ENCODE results near the gene IL1R1. TPM values are rescaled to one million over a fixed set of nuclear protein-coding genes. Genes with fewer than 3 reads are reported as not detected.

IL1R1 gene
- total RNA-seq, 1 donor from 2014 or later = 407 TPM

DNA sequence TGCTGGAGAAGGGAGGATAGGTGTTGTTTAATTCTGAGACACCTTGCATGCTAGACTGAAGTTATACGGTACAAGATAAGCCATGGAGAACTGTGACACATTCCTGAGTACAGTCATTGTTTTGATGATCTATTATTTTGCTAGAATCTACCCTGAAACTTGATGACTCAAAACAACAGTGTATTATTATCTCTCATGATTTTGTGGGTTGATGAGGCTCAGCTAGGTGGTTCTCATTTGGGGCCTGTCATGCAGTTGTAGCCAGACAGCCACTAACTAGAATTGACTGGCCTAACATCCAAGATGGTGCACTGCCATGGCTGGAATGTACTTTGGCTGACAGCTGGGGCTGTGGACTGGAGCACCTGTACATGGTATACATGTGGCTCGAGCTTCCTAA is 5.4 kb upstream of the IL1R1 start:
- no peak for DNase-seq (ENCODE audit: low spot score)

DNA sequence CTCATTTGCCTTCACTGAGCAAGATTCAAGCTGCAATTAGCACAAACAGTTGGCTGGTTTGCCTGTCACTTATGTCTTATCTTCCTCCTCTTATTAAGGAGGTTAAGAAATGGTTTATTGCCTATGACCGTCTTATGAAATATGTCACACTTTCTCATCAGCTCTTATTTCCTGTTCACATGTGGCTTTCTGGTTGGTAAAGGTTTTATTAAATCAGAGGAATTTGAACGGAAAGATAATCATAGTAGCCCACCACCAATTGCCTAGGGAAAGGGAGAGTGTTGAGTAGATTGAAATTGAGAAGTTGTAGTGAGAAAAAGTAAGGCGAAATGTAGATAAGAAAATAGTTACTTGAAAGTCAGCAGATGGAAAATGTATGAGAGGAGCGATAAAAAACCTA is 4.2 kb upstream of the IL1R1 start:
- DNase-seq (ENCODE audit: low spot score) = no peak

DNA sequence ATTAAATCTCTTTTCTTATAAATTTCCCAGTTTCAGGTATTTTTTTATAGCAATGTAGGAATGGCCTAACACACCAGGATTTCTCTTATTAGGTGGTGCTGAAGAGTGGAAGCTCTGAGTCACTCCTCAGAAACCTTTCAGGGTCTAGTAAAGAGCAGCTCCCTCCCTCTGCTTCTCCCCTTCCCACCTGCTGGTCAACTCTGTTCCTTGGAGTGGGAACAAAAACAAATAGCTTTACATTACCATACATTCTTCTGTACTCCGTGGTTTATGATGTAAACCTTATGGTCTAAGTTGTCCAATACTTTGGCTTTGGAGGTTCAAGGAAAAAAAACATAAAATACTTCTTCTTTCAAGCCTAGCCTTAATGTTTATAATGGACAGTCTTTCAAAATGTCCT is 2.7 kb upstream of the IL1R1 start:
- no peak for DNase-seq (ENCODE audit: low spot score)

DNA sequence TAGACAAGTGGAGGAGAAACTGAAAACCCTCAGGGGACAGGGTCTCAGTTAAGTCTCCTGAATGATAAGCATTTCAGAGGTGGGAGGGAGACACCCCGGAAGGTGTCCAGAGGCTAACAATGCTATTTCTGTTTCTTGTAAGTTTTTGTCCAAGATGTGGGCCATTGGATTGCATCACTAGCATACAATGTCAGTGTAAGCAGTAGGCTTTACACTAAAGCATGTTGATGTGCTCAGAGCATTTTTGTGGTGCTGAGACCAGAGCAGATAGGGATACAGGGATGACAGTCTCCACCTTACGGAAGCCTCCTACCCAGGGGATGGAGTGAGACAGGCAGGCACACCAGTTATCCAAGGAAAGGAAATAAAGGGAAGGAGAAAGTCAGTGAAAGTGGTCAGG is 2.2 kb upstream of the IL1R1 start:
- DNase-seq (ENCODE audit: low spot score) = no peak

DNA sequence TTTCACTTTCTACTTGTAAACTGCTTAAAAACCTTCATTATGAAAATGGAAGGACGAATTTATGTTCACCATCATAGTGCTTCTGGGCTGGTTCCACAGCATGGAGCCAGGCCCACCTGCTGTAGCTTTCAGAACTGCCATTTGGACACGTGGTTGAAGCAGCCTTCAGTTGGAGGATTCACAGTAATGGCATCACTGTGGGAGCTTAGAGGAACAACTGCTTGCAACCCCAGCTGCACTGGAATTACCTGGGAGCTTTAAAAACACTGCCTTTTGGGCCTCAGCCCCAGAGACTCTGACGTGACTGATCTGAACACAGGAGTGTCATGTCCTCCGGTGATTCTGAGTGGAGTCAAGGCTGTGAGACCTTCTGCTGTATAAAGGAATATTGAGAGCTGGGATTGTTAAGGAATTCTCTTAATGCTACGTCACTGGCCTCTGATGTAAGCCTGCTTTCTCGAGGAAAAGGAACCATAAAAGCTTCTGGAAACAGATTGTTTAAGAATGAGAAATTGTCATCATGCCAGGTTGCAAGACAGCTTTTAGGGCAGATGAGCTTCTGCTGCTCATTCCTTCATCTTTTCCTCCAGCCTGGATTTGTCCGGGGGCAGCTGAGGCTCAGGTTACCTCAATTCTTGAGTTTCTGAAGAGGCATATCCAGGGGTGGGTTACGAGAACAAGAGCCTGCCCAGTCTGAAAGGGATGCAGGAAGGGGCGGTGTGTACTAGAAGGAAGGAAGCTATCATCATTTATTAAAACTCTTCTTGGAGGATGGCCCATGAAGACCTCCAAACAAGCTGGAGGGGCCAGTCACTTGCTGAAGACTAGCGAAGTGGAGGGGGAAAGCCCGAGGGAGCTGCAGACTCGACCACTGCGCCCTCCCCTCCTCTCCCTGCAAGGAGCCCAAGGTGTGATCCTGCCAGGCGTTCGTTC is 1.3 kb upstream of the IL1R1 start:
- no peak for DNase-seq (ENCODE audit: low spot score)

DNA sequence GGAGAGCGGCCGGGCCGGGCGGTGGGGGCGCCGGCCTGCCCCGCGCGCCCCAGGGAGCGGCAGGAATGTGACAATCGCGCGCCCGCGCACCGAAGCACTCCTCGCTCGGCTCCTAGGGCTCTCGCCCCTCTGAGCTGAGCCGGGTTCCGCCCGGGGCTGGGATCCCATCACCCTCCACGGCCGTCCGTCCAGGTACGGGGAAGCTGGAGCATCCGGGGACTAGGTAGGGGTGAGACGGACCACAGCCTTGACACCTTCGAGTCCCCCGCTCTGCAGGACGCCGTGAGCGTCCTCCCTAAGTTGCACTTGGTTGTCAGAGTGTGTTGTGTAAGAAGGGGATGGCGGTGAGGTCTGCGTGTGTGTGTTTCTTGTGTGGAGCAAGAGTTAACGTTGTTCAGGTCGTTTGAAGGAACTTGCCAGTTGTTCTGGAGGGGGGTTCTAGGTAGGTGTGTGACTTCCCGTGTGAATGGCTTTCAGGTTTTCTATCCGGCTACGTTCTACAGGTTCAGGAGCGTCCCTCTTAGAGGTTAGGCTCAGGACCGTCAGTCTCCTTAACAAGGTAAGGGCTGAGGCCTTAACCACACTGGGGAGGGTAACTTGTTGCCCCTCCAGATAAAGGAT is 393 bp downstream of the IL1R1 start:
- DNase-seq (ENCODE audit: low spot score) = no peak

DNA sequence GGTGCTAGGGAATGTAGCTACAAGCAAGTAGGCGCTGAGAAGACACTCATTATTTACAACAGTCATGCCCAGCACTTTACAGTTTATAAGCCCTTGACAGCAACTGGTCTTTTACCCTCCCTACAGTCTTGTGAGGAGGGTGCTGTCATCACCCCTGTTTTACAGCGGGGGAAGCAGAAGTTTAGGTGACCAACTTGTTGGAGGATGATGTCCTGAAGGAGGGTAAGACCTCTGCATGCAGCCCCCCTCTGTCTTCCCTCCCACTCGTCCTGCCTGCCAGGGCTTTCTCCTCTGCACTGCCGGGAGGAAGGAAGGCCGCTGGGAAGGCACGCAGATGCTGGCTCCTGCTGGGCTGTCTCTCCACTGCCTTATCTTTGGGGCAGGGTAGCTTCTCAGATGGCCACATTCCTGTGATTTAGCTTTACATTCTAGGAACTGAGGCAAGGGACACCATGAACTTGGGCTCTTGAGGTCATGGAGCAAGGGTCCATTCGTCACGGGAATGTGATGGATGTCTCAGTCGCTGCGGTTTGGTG is 972 bp downstream of the IL1R1 start:
- no peak for DNase-seq (ENCODE audit: low spot score)

DNA sequence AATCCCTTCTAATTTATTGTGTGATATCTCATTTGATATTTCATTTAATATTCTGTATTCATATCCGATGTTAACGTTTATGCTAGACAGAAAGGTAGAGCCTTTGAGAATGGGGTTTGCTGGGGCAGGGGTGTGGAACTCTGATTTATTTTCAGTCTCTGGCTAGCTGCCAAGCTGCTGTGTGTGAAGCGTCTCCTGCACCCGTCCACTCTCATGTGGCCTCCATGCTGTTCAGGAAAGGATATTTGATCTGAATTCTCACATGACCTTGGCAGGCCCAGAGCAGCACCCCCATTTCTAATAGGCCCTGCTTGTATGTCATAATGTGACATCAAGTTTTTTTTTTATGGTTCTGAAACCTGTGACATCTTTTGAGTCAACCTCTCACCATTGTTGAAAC is 1.6 kb downstream of the IL1R1 start:
- DNase-seq (ENCODE audit: low spot score) = no peak

DNA sequence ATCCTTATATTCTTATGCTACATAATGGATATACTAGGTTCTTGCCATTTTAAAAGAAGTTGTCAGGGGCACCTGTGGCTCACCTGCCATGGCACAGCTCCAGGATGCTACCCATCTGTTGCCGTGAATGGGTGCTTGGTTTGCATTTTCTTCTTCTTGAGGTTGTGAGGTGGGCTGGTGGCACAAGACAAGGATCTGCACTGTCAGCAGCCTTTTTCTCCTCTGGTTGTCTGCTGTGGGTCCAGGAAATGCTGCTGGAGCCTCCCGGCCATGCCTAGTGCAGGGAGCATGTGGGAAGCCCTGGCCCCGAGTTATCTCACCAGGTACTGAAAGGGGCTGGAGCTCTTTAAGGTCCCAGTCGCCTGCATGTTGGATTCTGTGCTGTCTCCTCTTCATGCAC is 2.6 kb downstream of the IL1R1 start:
- DNase-seq (ENCODE audit: low spot score) = no peak

DNA sequence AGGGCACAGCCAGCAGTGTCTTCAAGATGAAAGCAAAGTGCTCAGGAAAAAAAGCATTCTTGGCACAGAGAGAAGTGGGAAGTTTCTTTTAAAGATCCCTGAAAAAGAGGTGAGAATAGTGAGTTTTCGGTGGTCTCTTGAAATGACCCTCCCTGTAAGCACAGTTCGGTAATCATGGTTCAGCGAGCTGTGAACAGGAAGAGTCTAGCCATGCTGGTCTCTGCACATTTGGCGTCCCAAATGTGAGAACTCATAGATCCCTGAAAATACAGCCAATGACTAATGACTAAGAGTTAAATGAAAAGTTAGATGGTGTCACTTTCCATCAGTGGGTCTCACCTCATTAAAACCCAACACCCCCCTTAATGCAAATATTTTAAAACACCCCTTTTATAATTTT is 3.4 kb downstream of the IL1R1 start:
- DNase-seq (ENCODE audit: low spot score) = no peak

DNA sequence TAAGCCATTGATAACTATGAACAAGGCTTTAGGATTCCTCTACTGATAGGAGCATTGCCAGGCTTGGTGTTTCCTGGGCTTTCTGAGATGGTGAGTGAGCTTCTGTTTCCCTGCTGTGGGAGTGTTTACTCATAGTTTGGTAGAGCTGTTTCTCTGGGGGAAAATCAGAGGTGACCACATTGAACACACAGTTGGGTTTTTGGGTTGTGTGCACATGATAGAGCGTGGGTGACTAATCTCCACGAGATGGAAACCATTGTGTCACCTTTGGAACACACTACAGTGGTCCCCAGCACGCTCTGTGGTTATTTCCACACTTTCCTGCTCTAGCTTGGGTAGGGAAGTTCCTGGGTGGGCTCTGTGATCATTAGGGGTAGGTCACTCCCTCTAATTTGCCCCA is 5.4 kb downstream of the IL1R1 start:
- DNase-seq (ENCODE audit: low spot score) = no peak

DNA sequence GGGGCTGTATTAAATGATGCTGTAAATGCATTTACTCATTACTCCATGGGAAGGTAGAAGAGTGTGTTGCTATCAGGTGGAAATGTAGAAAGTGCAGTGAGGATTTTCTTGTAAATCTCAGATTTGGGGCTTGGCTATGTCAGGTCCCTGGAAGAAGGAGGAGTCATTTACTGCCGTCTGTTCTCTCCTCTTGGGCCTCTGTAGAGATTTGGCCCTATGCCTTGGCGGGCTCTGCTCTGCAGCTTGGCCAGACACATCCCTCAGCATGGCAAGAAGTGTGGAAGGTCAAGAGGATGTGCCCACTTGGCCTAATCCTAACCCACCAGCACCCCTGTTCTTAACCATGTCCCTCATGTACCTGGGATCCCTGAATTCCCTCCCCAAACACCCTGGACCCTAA is 6.7 kb downstream of the IL1R1 start:
- no peak for DNase-seq (ENCODE audit: low spot score)

DNA sequence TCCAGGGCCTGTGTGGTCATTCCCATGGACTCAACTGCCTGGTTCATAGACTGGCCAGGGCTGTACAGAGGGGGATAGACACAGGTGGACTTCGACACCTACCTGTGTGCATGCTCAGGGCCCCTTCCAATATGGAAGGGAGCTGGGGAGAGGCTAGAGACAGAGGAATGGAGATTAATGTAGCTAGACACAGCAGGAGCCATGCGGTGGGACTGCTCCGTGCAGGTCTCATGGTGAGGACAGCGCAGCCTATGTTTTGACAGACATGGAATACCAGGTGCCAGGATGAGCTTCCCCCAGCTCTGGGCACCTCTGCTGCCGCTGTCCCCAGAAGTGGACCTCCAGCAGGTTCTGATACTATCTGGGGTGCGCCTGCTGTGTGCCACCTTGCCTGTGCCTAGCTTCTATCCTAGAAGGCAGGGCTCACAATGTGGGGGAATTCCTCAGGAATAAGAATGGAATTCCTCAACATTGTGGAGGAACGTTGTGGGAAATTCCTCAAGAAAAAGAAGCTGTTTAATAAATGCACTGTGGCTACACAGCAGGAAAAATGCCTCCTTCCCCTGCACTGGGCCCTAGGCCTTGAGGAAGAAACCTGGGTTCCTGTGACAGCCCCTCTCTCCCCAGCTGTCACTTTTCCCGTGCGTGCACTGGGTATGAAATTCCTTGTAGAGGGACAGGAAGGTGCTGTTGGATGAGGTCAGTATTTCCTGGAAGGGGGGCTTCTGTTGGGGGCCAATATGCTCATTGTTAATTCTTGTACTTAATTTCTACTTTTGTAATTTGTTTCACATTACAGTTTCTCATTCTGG is 7.3 kb downstream of the IL1R1 start:
- no peak for DNase-seq (ENCODE audit: low spot score)

DNA sequence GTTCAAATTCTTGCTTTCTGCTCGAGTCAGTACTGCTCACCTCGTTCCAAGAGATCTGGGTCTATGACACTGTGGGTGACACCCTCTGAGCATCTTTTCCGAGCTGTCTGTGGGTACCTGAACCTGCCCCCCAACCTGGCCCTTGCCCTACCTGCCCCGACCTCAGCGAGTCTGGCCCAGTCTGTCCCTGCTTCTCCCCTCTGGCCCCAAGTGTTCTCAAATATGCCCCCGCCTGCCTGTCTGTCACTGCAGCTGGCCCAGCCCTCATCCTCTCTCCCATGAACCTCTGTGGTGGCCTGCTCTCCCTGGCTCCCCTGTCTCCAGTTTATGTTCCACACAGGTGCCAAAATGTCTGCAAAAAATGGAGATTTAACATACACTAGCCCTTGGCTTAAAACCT is 11.8 kb downstream of the IL1R1 start:
- DNase-seq (ENCODE audit: low spot score) = no peak

DNA sequence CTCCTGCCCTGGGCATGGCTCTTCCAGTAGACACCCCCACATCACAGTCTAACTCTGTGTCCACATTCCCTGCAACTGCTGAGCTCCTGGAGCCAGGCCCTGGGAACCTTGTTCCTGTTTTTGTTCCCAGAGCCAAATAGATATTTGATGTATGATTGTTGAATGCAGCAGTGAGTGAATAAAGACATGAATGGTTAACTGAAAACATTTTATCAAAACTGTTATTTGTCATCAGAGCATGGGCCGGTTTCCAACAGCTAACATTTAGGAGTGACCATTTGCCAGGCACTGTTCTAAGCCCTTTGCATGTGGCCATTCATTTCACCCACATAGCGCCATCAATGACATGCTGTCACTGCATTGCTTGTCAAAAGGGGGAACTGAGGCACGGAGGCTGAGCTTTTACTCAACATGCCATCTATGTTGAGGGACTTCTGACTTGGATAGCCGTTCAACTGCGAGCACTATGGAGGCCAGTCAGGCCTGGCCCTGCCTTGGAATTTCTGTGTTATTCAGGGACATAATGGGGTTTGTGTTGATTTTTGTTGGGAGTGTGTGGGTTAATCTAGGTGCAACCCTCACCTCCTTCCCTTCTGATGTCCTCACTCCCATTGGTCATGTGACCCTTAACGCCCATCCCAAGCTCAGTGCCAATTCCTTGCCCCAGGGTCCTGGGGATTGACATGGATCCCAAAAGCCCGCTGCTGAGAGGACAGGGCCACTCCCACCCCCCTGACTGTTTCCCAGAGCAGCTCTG is 12.6 kb downstream of the IL1R1 start:
- DNase-seq (ENCODE audit: low spot score) = no peak

DNA sequence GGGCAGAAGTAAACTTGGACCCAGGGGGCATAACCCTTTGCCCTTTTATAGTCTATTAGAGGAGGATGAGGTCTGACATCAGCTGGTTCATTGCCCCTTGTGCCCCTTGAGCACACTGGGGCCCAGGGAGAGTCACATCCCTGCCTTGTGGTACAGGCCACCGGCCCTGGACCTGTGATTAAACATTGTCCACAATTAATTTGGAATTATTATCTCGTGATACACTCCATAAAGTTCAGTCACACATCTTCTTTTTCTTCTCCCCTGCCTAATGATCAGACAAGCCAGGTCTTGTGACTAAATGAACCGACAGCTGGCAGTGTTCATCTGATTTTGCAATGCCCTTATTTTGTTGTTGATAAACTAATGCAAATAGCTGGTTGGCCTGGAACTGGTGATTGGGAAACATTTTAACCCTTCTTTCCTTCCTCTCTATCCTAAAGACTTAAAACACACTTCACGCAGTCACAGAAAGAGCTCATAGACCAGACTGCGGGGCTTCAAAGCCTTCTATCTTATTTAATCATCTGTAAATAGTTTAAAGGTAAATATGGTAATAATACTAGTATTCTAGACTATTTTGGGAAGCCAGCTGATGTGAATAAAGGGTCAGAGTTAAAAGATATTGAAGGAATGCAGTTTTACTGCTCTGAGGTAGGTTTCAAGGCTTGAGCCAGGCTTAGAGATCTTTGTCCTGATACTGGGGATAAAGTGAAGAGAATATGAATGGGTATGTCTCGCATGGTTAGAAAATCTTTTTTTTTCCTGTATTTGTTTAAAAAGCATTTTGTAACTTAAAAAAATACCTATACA is 13.4 kb downstream of the IL1R1 start:
- no peak for DNase-seq (ENCODE audit: low spot score)

DNA sequence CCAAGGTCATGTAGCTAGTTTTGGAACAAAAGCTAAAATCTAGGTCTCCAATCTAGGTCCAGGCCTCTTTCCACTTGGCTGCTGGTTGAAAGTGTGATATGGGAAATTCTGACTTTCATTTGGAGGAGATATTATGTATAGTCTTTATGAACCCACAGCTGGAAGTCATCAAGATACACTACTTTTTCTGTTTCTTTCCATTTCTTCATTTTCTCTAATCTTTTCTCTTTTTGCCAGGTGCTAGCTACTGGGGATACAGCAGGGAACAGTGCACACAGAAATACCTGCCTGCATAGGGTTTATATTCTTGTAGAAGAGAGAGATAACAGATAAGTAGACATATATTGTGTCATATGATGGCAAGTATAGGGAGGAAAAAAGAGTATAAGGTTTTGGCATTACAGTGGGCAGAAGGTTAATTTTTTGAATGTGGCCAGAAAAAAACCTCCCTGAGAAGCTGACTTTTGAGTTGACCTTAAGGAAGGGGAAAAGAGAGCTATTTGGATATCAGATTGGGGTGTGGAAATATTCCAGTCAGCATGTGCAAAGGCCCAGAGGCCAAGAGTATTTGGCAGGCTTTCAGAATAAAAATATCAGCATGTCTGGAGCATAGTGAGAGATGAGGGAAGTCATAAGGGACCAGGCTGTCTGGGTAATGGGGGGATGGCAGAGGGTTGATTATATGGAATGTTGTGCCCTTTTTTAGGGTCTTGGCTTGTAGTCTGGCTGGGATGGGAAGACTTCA is 15.6 kb downstream of the IL1R1 start:
- DNase-seq (ENCODE audit: low spot score) = no peak

DNA sequence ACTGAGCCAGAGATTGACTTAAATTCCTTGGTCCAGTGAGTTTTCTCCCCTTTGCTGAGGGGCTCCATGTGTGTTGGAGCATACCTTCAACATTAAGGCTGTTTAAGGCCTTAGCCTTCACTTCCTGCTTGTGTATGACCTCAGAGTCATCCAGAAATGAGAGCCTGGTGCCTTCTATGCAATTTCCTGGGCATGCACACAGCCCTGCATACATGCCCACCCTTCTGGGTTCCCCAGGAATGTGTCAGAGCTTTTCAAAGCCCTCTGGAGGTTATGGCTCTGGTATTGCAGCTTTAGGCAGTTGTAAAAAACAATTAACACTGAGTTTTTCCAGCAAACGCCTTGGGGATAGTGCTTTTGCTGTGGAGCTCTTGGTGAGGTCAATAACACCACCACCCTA is 16.7 kb downstream of the IL1R1 start:
- no peak for DNase-seq (ENCODE audit: low spot score)

DNA sequence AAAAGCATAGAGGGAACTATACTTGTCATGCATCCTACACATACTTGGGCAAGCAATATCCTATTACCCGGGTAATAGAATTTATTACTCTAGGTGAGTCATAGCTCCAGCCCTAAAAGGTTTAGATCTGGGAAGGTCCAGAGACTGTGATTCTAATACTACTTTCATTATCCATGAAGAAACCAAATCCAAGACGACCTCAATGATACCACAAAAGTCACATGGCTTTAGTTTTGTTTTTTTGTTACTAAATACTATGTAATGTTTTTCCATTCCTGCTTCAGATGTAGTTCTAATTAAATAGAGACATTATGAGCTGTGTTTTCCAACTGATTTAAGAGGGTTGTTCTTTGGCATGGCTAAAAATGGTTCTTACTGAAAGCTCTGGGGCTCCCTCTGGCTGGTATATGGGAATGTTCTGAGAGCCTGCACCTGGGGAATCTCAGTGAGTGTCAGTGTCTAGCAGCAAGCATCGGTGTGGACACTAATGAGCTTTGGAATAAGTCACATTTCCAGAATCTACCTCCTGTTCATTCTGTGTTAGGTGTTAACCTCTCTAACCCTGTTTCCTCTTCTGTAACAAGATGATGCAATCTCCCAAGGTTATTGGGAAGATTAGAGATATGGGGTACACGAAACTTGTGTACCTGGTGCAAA is 23.8 kb downstream of the IL1R1 start:
- no peak for DNase-seq (ENCODE audit: low spot score)
